GM21576 (cell line): ENCODE data around the gene MINDY3.

ENCODE experiments used
- ATAC-seq: cut with Tn5 transposase; IDR thresholded peaks from one replicate; pipeline ENCODE4 v1.9.1; 2021; ENCODE audit warnings: mild to moderate bottlenecking, moderate library complexity; ENCODE audit not compliant: unreplicated experiment

MINDY3 gene

DNA sequence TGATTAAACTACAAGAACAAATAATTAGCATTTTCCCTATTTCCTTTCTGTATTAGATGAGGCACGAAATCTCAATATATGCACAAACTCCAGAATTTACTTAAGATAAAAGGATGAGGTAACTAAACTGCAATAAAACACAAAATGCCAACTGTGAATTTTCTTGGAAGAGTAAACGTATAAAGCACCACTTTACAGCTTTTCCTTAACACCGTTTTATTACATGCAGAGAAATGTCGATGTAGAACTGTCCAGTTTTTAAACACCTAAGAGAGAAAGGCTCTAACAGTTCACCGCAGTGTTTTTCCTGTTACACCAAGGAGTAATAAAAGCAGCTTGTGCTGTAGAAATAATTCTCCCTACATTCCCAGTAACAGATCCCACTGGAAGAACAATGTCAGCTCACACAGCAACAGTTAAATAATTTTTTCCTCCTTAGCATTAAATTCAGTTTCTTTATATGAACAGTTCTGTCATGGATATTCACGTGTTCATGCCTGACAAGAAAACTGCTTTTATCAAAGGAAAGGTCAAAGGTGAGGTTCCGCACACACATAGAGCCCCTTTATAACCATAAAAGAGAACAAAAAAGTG is 52.0 kb downstream of the MINDY3 start:
- ATAC-seq = no peak

GRCh38 chr10:15805395-15806058 is 54.8 kb downstream of the MINDY3 start:
- no peak for ATAC-seq

GRCh38 chr10:15804109-15804508 is 56.2 kb downstream of the MINDY3 start:
- no peak for ATAC-seq

- ATAC-seq = no peak
These were observed 57.8 kb downstream of the MINDY3 start for GRCh38 chr10:15802375-15802949.

- no peak for ATAC-seq
These were observed 58.7 kb downstream of the MINDY3 start for GRCh38 chr10:15801641-15802040.

GRCh38 chr10:15801147-15801546 is 59.2 kb downstream of the MINDY3 start:
- ATAC-seq = no peak

DNA sequence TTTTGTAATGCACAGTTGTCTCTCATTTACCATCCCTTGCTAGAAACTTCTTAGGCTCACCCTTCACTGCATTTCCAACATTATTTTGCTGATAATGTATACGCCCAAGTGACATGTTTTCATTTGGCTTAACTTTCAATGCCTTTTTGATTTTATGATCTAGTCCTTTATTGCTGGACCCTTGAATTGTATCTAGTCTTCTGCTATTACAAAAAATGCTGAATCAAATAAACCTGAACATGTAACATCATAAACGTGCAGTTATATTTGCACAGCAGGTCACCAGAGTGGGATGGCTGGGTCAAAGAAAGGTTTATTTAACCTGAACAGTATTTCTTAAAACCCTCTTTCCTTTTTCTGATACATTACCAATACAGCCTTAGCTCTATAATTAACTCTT is 63.0 kb downstream of the MINDY3 start:
- ATAC-seq = no peak

- no peak for ATAC-seq
These were observed 63.5 kb downstream of the MINDY3 start for GRCh38 chr10:15796762-15797161.

DNA sequence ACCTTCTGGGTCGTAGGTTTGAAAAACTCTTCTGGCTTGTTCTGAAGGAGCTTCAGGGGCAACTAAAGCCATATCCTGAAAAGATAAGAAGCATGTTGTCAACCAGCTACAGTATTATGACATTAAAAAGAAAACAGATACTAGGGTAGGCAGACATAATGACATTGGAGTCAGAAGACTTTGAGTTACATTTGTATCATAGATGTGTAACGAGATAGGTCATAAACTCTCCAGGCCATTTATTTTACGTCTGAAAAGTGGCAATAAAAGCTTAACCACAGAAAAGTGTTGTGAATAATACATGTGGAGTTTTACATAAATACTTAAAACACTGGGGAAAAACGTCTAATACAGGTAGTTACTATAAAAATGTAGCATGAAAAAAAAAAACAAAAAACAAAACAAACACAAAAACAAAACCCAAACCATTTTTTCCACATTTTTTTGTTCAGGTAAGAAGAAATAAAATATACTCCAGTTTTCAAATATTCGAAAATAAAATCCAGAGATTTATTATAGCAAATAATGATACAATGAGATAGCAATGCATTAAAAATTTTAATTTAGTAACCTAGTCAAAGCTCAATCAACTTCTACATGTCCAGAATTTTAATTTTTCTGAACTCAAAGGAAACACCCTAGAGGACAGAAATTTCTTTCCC is 64.1 kb downstream of the MINDY3 start:
- no peak for ATAC-seq

- ATAC-seq = no peak
These were observed 65.1 kb downstream of the MINDY3 start for GRCh38 chr10:15795036-15795792.

GRCh38 chr10:15794569-15794968 is 65.7 kb downstream of the MINDY3 start:
- no peak for ATAC-seq

- ATAC-seq = no peak
These were observed 66.6 kb downstream of the MINDY3 start for GRCh38 chr10:15793664-15794063.

DNA sequence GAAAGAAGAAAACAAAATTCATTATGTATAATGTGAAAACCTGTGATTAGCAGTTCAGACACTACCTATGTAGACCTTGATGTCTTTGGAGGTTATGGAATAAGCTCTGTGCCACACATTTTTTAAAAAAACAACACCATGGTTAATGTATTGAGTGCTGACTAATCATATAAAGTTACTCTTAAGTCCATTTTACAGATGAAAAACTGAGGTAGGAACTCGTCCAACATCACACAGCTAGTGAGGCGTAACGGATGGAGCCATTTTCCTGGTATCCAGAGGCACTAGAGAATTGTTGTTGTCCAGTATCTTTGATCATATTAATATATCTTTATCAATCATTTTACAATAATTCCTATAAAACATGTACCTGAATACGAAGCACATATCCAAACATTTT is 67.5 kb downstream of the MINDY3 start:
- no peak for ATAC-seq

- ATAC-seq = no peak
These were observed 68.3 kb downstream of the MINDY3 start for GRCh38 chr10:15791816-15792524.

- no peak for ATAC-seq
These were observed 70.3 kb downstream of the MINDY3 start for GRCh38 chr10:15789793-15790525.

DNA sequence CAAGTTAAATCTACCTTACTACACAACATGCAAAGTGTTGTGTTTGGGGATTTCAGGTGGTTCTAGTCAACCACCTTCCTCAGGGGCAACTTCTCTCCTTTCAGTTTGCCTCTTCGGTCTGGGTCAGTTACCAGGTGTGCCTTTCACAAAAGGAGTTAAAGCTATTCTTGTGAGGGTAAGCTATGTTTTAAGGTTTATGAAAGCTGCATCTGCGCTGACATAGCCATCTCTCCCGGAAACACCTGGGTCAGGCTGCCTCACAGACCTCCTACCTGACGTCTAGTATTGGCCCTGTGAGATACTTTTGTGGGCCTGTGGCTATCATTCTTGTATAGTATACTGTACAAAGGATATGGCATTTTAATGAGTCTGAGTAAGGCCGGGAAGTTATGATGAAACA is 72.9 kb downstream of the MINDY3 start:
- ATAC-seq = no peak

DNA sequence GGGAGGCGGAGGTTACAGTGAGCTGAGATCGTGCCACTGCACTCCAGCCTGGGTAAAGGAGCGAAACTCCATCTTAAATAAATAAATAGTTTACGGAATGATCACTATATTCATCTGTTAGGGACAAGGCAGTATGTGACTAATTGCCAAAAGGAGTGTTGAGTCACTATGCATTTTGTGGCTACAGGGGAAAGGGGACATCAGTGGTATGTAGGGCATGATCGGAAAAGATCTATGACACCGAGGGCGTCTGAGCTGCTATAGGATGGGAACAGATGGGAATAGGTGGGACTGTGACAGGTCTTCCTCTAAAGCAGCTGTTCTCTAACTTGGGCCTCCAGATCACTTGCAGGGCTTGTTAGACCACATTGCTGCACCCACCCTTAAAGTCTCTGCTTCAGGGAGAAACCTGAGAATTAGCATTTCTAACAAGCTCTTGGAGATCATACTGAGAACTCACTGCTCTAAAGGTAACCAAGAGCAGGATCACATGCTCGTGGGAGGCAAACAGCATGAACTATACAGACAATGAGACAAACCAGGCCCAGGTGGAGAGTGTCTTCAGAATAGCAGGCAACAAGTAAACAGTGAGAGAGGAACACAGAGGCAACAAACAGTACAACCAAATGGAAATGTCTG is 75.5 kb downstream of the MINDY3 start:
- ATAC-seq = no peak

- no peak for ATAC-seq
These were observed 76.2 kb downstream of the MINDY3 start for GRCh38 chr10:15783941-15784636.

DNA sequence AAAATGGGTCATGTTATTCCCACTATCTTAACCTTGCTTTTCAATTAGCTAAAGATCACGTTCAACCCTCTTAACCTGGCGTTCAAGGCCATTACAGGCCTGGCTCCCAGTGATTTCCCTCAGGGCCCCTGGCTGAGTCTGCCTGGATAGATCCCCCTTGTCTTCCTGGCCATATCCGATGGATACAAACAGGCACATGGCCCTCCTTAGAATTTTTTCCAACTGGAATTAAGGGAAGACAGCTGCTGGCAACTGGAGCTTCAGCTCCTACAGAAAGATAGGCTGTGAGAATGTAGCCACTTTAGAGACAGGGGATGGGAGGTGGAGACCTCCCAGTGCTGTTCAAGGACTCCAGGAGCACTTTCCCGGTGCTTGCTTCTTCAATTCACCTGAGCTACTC is 77.5 kb downstream of the MINDY3 start:
- ATAC-seq = no peak
